CD4-positive, alpha-beta T cell (primary cell): Measurements from ENCODE around the gene GSG1L. TPM values are rescaled to one million over a fixed set of nuclear protein-coding genes. Genes with fewer than 3 reads are reported as not detected.

Source experiments
- ATAC-seq: fragments of 200-7000 bp; cut with Tn5 transposase; one replicate; pipeline ENCODE4 v1.10.0; 2022; ENCODE audit warnings: mild to moderate bottlenecking; ENCODE audit not compliant: poor library complexity
- CTCF ChIA-PET: fragments of 350-600 bp; sonication (Branson Sonifier 250); formaldehyde crosslinking; loops from one replicate; lab custom pipeline; 2021; ENCODE audit warnings: antibody characterized with exemption, inconsistent platforms; lab: Charles Lee
- POLR2A ChIA-PET: fragments of 350-600 bp; sonication (Branson Sonifier 250); formaldehyde crosslinking; loops from one replicate; lab custom pipeline; 2021; ENCODE audit warnings: antibody characterized with exemption, inconsistent platforms; lab: Charles Lee
- DNase-seq, 14 experiments: peaks; one replicate each; pipeline ENCODE4 v3.0.0-alpha.2; 2013 to 2020; ENCODE audit warnings: mixed read lengths in 2 of 14
- H3K27ac ChIP-seq, 2 donors: one replicate each; pipeline versions ENCODE4 v1.5.1 to v1.7.0; 2013; ENCODE audit warnings: low read length in 2 of 2, low read depth in 1 of 2, mild to moderate bottlenecking in 1 of 2
- H3K27me3 ChIP-seq, 2 experiments: 1 replicate in 1 of 2; 2 replicates in 1 of 2; pipeline versions ENCODE4 v1.6.1 to v1.7.0; 2013; ENCODE audit warnings: low read length in 2 of 2, control low read depth in 1 of 2, mild to moderate bottlenecking in 1 of 2, moderate library complexity in 1 of 2; ENCODE audit not compliant: insufficient read depth in 2 of 2, control insufficient read depth in 1 of 2
- H3K36me3 ChIP-seq: one replicate; pipeline ENCODE4 v1.6.1; 2013; ENCODE audit warnings: low read length, control low read depth; ENCODE audit not compliant: insufficient read depth
- H3K4me1 ChIP-seq: one replicate; pipeline ENCODE4 v1.6.1; 2013; ENCODE audit warnings: low read length, control low read depth; ENCODE audit not compliant: insufficient read depth
- H3K4me3 ChIP-seq: one replicate; pipeline ENCODE4 v1.5.1; 2013; ENCODE audit warnings: mild to moderate bottlenecking, low read length, moderate library complexity
- H3K9me3 ChIP-seq, 2 experiments: 1 replicate in 1 of 2; 2 replicates in 1 of 2; pipeline versions ENCODE4 v1.6.1 to v1.7.0; 2013; ENCODE audit warnings: low read length in 2 of 2, mild to moderate bottlenecking in 2 of 2, control low read depth in 1 of 2, moderate library complexity in 1 of 2; ENCODE audit not compliant: control insufficient read depth in 1 of 2, insufficient read depth in 1 of 2
- H3K27ac Mint-ChIP-seq: one replicate; pipeline ENCODE4 v1.8.0; 2020; ENCODE audit warnings: mixed read lengths
- H3K27me3 Mint-ChIP-seq: one replicate; pipeline ENCODE4 v1.8.0; 2021; ENCODE audit warnings: mixed read lengths
- H3K36me3 Mint-ChIP-seq: one replicate; pipeline ENCODE4 v1.8.0; 2021; ENCODE audit warnings: low read depth, mixed read lengths
- H3K4me1 Mint-ChIP-seq: one replicate; pipeline ENCODE4 v1.8.0; 2021; ENCODE audit warnings: low read depth, mixed read lengths
- H3K4me3 Mint-ChIP-seq: one replicate; pipeline ENCODE4 v1.8.0; 2020; ENCODE audit warnings: mild to moderate bottlenecking, mixed read lengths
- H3K9me3 Mint-ChIP-seq: one replicate; pipeline ENCODE4 v1.8.0; 2020; ENCODE audit warnings: mixed read lengths
- CTCF ChIP-seq: fragments of 200-600 bp; IDR thresholded peaks from one replicate; pipeline ENCODE4 v1.8.0; 2022; ENCODE audit warnings: antibody characterized with exemption, mild to moderate bottlenecking
- intact Hi-C, 2 experiments: fragments of 100-400 bp; cut with DNase I in 1 of 2; cut with micrococcal nuclease in 1 of 2; formaldehyde crosslinking; loops; one replicate each; pipeline versions ENCODE4 v1.15.1 to v1.9.0; 2023 to 2025; cut with DNase I, micrococcal nuclease
- total RNA-seq, 174 experiments: library from RNA in 2 of 174; stranded (reverse) in 2 of 174; gene quantifications; one replicate each; pipeline ENCODE4 v1.2.3 and lab custom pipeline; 2021 to 2026

Gene GSG1L
- total RNA-seq, 2 experiments from 2014 or later: not detected

GRCh38 chr16:27978876-27979275 is 84.6 kb downstream of the GSG1L start:
- intact Hi-C loops: loop anchor here (10.0 kb wide), 2 partner anchors 64 to 336 kb away; no protein-coding TSS in a partner anchor
- no peaks in the 10 kb centered on the region for H3K4me1 Mint-ChIP-seq
- H3K27ac Mint-ChIP-seq: no peak overlapping the region
- Histone ChIP-seq H3K9me3 (no peaks in the 10 kb centered on the region), H3K36me3 (no peaks in the 10 kb centered on the region), H3K27ac (no peak overlapping the region), H3K27me3 (peaks cover 2 to 3% of the 10 kb centered on the region in 2 experiments), H3K4me3 (no peak overlapping the region), H3K4me1 (no peaks in the 10 kb centered on the region)
- H3K9me3 Mint-ChIP-seq: no peaks in the 10 kb centered on the region
- peaks cover 24% of the 10 kb centered on the region for H3K27me3 Mint-ChIP-seq
- ATAC-seq (no peak), DNase-seq (no peak)
- CTCF ChIA-PET: no interaction called here
- H3K4me3 Mint-ChIP-seq: no peak overlapping the region
- POLR2A ChIA-PET: no interaction called here
- no peak for TF ChIP-seq CTCF
- H3K36me3 Mint-ChIP-seq: no peaks in the 10 kb centered on the region

- no peaks in the 10 kb centered on the region for H3K9me3 Mint-ChIP-seq
- no peaks in the 10 kb centered on the region for H3K36me3 ChIP-seq
- H3K4me1 ChIP-seq: no peaks in the 10 kb centered on the region
- H3K27me3 Mint-ChIP-seq: peaks cover 27% of the 10 kb centered on the region
- ATAC-seq: no peak
- intact Hi-C loops: loop anchor here (10.0 kb wide), 2 partner anchors 63 to 337 kb away; no protein-coding TSS in a partner anchor
- H3K4me3 ChIP-seq: no peak overlapping the region
- POLR2A ChIA-PET: no interaction called here
- no peaks in the 10 kb centered on the region for H3K36me3 Mint-ChIP-seq
- H3K4me1 Mint-ChIP-seq: no peaks in the 10 kb centered on the region
- H3K4me3 Mint-ChIP-seq: no peak overlapping the region
- TF ChIP-seq CTCF: no peak
- CTCF ChIA-PET: no interaction called here
- DNase-seq: no peak
- H3K27ac ChIP-seq: no peak overlapping the region
- peaks cover 2 to 3% of the 10 kb centered on the region in 2 experiments for H3K27me3 ChIP-seq
- no peaks in the 10 kb centered on the region for H3K9me3 ChIP-seq
- H3K27ac Mint-ChIP-seq: no peak overlapping the region
These were observed 85.5 kb downstream of the GSG1L start for GRCh38 chr16:27977966-27978365.

GRCh38 chr16:27976990-27977389 is 86.5 kb downstream of the GSG1L start:
- peaks cover 2 to 5% of the 10 kb centered on the region in 2 experiments for H3K27me3 ChIP-seq
- no peak overlapping the region for H3K4me3 ChIP-seq
- no peak for DNase-seq
- no peaks in the 10 kb centered on the region for H3K9me3 ChIP-seq
- no peaks in the 10 kb centered on the region for H3K36me3 ChIP-seq
- Mint-ChIP-seq H3K36me3 (no peaks in the 10 kb centered on the region), H3K4me3 (no peak overlapping the region), H3K27ac (no peak overlapping the region), H3K9me3 (no peaks in the 10 kb centered on the region), H3K4me1 (no peaks in the 10 kb centered on the region), H3K27me3 (peaks cover 27% of the 10 kb centered on the region)
- peaks cover 5% of the 10 kb centered on the region for H3K4me1 ChIP-seq
- POLR2A ChIA-PET: no interaction called here
- no peak for TF ChIP-seq CTCF
- CTCF ChIA-PET: no interaction called here
- no peak overlapping the region for H3K27ac ChIP-seq
- intact Hi-C loops: loop anchor here (10.0 kb wide), 2 partner anchors 62 to 338 kb away; no protein-coding TSS in a partner anchor
- ATAC-seq: no peak
